Right forelimb (tissue), 1 donor: ENCODE measurements around the gene CYBC1.
"Not testable (repeated sequence)": the region's sequence is repeated elsewhere in the genome, so short reads cannot be mapped to it uniquely, and the experiment has no call there.

Source experiments
- DNase-seq: peaks from one replicate; pipeline ENCODE4 v3.0.0-alpha.2; 2018

Gene CYBC1

DNA sequence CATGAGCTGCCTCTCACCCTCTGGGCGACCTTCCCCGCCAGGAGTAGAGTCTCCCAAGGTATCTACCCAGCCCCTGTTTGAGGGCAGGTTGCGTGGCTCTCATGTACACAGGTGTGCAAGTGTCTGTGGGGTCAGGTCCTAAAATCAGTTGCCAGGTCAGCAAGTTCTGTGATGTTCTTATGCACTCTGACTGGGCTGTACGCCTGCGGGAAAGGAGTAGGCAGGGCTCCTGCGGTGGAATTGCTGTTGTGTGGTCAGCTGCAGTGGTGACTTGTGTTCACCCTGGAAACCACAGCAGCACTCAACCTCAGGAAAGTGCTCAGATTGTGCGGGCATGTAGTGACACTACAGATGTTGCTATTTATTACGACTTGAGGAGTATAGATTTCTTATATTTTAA, 27.4 kb upstream of the CYBC1 start:
- DNase-seq: no peak

DNA sequence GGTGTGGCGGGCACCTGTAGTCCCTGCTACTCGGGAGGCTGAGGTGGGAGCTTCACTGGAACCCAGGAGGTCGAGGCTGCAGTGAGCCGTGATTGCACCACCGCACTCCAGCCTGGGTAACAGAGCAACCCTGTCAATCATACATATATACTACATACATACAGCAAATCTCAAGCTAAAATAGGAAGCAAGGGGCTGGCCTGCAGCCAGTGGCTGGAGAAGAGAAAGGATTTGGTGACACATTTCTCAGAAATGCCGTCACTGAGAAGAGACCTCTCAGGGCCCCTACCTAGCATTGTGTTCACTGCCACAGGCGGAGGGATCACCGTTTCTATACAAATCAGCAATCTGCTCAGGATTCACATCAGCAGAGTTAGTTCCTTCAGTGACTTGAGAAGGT, 24.9 kb upstream of the CYBC1 start:
- no peak for DNase-seq

DNA sequence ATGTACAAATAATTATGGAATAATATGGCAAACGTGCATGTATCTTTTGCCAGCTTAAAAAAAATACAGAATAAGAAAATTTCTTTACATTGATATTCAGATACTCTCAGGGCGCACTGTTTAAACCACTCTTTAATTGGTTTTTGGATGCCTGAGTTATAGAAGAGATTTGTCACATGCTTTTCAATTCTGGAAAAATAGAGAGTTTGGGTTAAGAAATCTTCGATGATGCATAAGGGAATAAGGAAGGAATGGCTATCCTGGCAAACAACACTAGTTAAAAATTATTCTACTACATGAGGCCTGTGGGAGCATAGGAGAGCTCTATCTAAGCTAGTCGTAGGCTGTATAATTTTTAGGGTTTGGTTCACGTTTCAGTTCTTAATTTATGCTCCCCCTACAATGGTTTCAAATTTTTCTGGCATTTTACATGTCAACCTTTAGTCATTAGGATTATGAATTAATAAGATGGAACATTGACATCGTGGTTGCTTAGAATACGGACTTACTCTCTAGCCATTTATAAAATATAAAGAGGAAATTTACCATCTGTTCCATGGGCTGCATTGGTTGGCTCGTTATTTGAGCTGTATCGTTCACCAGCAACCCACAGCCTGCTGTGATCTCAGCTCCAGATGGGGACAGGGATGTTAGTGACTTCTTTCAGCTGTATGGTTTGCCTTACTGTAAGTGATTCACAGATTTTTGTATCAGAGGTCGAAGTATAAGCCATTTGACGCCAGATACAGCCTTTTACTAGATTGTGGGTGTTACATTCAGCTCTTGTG, 23.9 kb upstream of the CYBC1 start:
- DNase-seq: no peak

DNA sequence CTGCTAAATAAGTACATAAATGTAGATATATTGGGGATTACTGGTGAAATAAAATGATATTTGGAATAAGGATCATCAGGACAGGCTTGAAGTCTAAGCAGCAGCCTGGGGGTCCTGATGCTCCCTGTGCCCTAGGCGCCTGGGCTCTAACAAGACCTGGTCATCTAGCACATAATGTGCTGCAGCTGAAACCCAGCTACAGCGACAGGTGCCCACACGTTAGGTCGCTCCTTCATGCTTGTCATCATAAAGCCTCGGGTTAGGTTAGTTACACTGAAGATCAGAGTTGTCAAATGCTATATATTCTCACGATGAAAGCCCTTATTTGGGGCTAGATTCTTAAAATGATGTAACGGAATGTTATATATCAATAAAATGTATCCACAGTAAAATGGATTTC, 19.5 kb upstream of the CYBC1 start:
- no peak for DNase-seq

- DNase-seq: no peak
Measured at GRCh38 chr17:82468692-82469091, 18.1 kb upstream of the CYBC1 start.

GRCh38 chr17:82465023-82465603, 14.6 kb upstream of the CYBC1 start:
- no peak for DNase-seq

- DNase-seq: no peak
Measured at GRCh38 chr17:82464567-82464929, 14.0 kb upstream of the CYBC1 start.

DNA sequence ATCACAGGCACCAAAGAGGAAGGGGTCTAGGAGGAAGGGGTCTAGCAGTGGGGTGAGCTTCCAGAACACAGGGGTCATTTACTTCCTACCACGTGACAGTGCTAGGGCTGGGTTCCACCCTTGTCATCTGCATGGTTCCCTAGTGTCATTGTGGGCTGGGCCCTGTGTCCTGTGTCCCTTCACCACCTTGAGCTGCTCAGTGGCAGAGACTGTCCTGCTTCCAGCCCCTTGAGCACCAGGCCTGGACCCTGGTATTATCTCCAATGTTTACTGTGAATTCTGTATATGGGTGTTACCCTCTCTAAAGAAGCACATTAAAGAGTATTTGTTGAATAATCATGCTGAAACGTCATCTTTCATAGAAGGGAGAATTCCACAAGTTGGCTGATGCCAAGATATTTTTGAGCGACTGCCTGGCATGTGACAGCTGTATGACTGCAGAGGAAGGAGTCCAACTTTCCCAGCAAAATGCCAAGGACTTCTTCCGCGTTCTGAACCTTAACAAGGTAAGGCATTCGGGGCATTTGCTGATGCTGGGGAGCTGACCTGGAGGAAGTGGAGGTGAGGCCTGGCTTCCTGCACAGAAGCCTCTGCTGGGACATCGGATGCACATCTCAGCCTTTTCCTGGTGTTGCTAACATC, 13.5 kb upstream of the CYBC1 start:
- no peak for DNase-seq

DNA sequence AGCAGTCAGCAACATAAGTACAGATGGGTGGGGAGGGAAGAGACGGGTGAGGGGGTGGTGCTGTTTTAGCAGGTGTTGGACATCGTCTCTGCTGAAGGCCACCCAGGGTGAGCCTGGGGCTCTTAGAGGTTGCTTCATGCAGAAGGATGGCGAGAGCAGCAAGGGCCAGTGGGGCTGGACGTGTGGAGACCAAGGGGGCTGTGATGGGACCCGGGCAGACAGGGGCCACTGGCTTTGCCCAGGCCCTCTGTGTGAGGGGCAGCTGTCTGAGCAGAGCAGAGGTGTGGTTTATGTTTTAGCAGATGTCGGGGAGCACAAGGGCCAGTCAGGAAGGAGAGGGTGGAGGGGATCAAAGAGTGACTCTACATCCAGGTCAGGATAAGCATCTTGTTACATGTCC, 12.8 kb upstream of the CYBC1 start:
- no peak for DNase-seq

DNA sequence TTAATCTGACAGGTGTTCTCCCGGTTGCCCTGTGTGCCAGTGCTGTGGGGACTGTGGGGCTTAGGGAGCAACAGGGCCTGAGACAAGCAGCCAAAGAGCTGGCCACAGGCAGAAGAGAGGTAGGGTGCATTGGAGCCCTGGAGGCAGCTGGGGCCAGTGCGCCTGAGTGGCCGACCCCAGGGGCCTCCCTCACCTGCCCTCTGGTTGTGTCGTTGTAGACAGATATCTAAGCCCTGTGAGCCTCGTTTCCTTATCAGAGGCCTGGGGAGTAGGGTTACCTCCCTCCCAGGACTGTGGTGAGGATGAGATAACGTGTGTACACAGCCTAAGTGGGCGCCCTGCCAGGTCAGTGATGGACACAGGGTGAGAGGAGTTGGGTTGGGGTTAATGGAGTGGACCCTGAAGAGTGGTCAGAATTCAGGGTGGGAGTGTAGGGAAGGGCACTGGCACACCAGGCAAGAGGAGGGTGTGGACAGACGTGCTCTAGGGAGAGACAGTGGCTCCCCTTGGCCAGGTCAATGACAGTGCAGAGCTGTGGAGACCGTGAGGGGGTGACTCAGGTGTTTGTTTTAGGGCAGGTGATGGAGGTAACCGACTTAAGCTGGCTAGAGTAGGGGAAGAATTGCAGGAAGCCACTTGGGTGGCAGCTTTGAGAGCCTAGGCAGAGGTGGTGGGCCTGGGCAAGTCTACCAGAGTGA, 11.4 kb upstream of the CYBC1 start:
- DNase-seq: no peak

DNA sequence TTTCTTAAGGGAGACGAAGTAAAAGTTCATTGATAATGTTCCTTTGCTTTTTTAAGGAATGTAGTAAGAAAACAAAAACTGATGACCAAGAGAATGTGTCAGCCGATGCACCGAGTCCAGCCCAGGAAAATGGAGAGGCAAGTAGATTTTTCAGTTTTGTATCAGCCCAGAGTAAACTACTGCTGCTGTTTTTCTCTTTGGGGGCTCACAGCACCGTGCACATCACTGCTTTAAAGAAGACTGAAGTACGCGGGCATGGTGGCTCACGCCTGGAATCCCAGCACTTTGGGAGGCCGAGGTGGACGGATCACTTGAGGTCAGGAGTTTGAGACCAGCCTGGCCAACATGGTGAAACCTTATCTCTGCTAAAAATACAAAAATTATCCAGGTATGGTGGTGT, 9.4 kb upstream of the CYBC1 start:
- DNase-seq: not testable (repeated sequence)

DNA sequence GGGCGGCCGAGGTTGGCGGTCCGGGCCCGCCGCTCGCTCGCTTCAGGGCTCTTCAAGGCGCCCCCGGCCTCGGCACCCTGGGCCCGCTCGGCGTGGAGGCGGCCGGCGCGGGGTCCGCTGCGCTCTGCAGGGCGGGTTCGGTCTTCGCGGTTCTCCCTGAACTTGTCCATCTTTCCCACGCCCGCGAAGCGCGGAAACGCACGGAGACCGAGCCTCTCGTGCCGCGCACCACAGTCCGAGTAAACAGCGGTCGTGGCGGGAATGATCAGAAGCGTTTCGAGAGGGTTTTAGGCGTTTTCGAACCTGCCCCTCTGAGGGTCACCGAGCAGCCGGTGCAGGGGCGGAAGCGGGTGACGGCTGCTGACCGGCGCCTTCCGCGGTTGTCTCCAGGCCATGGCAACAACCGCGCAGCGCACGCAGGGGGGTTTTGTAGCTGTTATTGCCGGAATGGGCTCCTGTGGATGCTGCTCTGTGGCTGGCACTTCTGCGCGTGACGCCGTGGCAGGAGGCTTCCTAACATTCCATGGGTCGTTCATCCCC, 8.4 kb upstream of the CYBC1 start:
- DNase-seq: peak; percentile 60

DNA sequence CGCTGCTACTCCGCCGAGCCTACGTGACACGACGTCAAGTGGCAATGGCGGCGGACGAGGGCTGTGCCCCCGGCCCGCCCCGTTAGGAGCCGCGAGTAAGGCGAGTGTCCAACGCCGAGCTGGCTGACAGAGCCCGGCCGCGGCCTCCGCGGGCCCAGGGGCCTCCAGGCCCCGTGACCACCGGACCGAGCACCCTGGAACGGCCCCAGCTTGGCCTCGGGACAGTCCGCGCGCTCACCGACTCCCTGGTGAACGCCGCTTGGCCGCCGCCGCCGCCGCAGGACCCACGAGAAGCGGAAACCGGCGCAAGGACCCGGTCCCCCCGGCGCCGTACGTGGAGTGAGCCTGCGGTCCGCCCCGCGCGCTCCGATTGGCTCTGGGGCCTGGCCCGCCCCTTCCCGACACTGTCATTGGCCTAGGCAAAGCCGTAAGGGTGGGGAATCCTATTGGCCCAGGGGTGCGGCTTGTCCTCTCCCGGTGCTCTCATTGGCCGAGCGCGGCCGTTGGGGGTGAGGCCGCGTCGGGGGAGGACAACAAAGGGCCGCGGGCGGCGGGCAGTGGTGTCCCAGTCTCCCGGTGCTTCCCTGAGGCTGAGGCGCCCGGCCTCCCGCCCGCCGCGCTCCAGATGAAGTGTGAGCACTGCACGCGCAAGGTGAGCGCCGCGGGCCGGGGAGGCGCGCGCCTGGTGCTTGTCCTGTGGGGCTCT, 7.8 kb upstream of the CYBC1 start, which contains the start of gene NARF:
Gene NARF, plus strand, starts transcription at position 563 of the 706 bp plus-strand sequence. Its CDS starts 63 bp downstream, at position 626.
- DNase-seq: peak; percentile 98

DNA sequence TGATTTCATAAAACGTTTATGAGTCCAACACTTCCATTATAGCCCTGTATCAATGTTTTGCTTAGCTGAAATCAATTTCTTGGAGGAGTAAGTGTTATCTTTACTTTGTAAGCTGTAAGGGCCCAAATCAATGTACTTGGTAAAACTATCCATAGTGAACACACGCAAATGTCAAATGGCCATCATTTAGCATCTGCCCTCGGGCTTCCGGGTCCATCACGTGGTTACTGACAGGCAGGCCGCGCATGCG, 7.3 kb upstream of the CYBC1 start:
- DNase-seq: no peak

DNA sequence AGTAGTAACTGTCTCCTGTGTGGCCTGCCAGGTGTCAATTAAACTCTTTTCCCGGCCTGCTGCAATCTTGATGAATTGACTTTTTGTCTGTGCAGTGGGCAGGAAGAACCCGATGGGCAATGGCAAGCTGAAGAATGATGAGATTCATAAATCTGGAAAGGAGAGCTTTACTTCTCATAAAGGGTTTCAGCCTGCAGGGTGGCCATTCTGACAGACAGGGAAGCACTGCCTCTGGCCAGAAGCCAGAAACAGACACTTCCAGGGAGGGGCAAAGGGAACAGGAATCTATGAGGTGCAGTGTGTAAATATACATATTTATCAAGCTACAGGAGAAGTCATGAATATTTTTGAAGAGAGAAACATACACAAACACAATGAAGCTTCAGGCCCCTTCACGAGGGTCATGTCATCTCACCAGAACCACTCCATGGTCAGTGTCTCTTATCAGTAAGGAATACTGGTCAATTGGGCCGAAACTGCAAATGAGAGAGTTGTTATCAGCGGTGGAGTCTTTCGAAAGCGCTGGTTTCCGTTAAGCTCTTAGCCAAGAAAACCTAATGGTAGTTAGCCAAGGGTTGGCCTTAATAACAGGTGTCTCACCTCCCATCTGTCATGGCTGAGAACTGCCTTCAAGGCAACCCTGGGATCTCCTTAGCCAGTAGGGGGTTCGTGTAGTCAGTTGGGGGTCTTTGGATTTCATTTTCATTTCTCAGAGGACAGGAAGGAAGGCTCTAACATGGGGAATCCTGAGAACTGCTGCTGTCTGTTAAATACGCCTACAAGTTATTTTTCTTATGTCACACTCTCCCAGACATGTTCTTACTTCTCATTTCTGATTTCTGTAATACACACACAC, 6.7 kb upstream of the CYBC1 start:
- DNase-seq: no peak

- DNase-seq: not testable (repeated sequence)
Measured at GRCh38 chr17:82453706-82454105, 3.2 kb upstream of the CYBC1 start.

GRCh38 chr17:82453151-82453550, 2.6 kb upstream of the CYBC1 start:
- not testable (repeated sequence) for DNase-seq

GRCh38 chr17:82452162-82452561, 1.6 kb upstream of the CYBC1 start:
- no peak for DNase-seq

DNA sequence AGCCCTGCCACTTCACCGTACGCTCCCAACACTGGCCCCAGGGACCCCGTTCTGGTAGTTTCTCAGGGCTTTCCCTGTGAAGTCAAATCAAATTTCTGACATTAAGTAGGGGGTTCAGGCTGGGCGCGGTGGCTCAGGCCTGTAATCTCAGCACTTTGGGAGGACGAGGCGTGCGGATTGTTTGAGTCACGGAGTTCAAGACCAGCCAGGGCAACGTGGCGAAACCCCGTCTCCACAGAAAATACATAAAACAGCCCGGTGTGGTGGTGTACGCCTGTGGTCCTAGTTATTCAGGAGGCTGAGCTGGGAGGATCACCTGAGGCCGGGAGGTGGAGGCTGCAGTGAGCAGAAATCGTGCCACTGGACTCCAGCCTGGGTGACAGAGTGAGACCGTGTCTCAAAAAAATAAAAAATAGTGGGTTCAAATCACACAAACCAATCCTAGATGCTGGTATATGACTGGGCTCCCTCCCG, 632 bp downstream of the CYBC1 start:
- DNase-seq: no peak

DNA sequence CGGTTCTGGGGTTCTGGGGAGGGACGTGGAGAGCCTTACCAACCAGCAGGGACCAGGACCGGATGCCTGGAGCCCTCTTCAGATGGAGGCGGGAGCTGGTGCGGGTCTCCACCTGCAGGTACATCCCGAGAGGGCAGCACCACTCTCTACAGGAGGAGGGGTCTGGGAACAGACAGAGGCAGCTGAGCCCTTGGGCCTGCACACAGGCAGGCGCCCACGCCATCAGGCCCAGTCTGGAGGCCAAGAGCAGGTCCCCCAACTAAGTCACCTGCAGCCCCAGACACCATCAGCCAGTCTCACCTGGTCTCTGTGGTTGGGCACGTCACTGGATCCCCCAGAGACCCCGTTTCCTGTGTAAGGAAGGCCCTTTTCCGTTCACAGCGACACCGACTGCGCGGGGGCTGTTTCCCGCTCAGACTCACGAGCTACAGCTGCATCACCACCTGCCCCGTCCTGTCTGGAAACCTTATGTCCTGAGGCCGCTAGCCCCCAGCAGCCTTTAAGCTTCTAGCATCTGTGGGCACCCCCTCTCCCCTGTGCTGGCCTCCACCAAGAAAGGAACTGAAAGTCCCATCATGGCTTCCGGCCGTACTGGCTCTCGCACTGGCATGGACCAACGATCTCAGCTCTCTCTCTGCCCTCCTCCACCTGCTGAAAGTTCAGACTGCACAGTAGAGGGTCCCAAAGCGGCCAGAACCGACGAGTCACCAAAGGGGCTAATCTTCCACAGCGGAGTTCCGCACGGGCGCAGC, 1.2 kb downstream of the CYBC1 start:
- peak; percentile 65 for DNase-seq

DNA sequence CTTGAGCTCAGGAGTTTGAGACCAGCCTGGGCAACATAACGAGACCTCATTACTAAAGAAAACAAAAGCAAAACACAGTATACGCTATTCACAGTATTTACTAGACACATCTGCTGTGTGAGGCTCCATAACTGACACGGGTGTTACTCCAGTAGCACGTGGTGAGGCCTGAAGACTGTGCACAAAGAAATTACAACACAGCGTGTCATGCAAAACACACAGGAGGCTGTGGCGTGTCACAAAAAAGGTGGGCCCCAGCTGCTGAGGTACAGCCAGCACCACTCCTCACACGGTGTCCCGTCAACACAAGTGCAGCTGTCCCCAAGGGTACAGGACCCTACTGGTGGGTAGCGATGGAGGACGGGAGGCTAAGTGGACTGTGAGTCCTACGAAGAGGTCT, 2.7 kb downstream of the CYBC1 start:
- no peak for DNase-seq
